MG63 (cell line): Measurements from ENCODE around the gene BRMS1. TPM values are rescaled to one million over a fixed set of nuclear protein-coding genes. Genes with fewer than 3 reads are reported as not detected.
A peak's percentile ranks its signal among the peaks of the same experiment; 100 is the strongest.
"Not testable (repeated sequence)": the region's sequence is repeated elsewhere in the genome, so short reads cannot be mapped to it uniquely, and the experiment has no call there.

Experiments
- DNase-seq: peaks from one replicate; pipeline ENCODE4 v3.0.0-alpha.2; 2020
- H3K27me3 ChIP-seq: fragments of 250-450 bp; sonication (Bioruptor Pico); 2 replicates; pipeline ENCODE4 v1.5.1; 2020; ENCODE audit warnings: mild to moderate bottlenecking, moderate library complexity
- H3K36me3 ChIP-seq: fragments of 250-450 bp; sonication (Bioruptor Pico); 2 replicates; pipeline ENCODE4 v1.5.1; 2020; ENCODE audit warnings: mild to moderate bottlenecking, moderate library complexity
- H3K4me3 ChIP-seq: fragments of 250-450 bp; sonication (Bioruptor Pico); 2 replicates; pipeline ENCODE4 v1.5.1; 2020; ENCODE audit warnings: mild to moderate bottlenecking, moderate library complexity
- H3K9me3 ChIP-seq: fragments of 250-450 bp; sonication (Bioruptor Pico); 2 replicates; pipeline ENCODE4 v1.5.1; 2020; ENCODE audit warnings: mild to moderate bottlenecking, moderate library complexity
- total RNA-seq: library from RNA; depleted of rRNA; stranded (reverse); fragments of >200 nt; shearing (Covaris generic); gene quantifications from 2 replicates; pipeline ENCODE4 v1.2.3, GENCODE V29; 2014; ENCODE audit warnings: low replicate concordance

The BRMS1 gene
- total RNA-seq, 1 experiment from 2014 or later = 119 TPM

GRCh38 chr11:66365711-66366619, 21.1 kb upstream of the BRMS1 start:
- no peak for DNase-seq
- H3K9me3 ChIP-seq = no peaks in the 10 kb centered on the region

GRCh38 chr11:66365166-66365565, 20.3 kb upstream of the BRMS1 start:
- Histone ChIP-seq H3K9me3 (no peaks in the 10 kb centered on the region), H3K27me3 (no peaks in the 10 kb centered on the region), H3K36me3 (no peaks in the 10 kb centered on the region), H3K4me3 (no peak overlapping the region)
- no peak for DNase-seq

More at GRCh38 chr11:66365711-66366619, 21.1 kb upstream of the BRMS1 start:
- peaks cover 1% of the 10 kb centered on the region for H3K27me3 ChIP-seq
- no peak overlapping the region for H3K4me3 ChIP-seq
- no peaks in the 10 kb centered on the region for H3K36me3 ChIP-seq

GRCh38 chr11:66363805-66364535, 19.1 kb upstream of the BRMS1 start:
- Histone ChIP-seq H3K4me3 (no peak overlapping the region), H3K27me3 (no peaks in the 10 kb centered on the region), H3K36me3 (no peaks in the 10 kb centered on the region), H3K9me3 (no peaks in the 10 kb centered on the region)
- DNase-seq = no peak

GRCh38 chr11:66363187-66363601, 18.3 kb upstream of the BRMS1 start:
- H3K36me3 ChIP-seq = no peaks in the 10 kb centered on the region
- no peaks in the 10 kb centered on the region for H3K9me3 ChIP-seq
- no peak for DNase-seq
- no peak overlapping the region for H3K4me3 ChIP-seq
- H3K27me3 ChIP-seq = no peaks in the 10 kb centered on the region

GRCh38 chr11:66362481-66363147, 17.7 kb upstream of the BRMS1 start:
- H3K27me3 ChIP-seq = no peaks in the 10 kb centered on the region
- no peak for DNase-seq
- no peak overlapping the region for H3K4me3 ChIP-seq
- no peaks in the 10 kb centered on the region for H3K36me3 ChIP-seq
- no peaks in the 10 kb centered on the region for H3K9me3 ChIP-seq

GRCh38 chr11:66361502-66361941, 16.6 kb upstream of the BRMS1 start:
- no peak for DNase-seq
- H3K4me3 ChIP-seq = no peak overlapping the region

GRCh38 chr11:66360406-66361073, 15.6 kb upstream of the BRMS1 start:
- Histone ChIP-seq H3K4me3 (no peak overlapping the region), H3K9me3 (no peaks in the 10 kb centered on the region), H3K27me3 (no peaks in the 10 kb centered on the region), H3K36me3 (no peaks in the 10 kb centered on the region)
- no peak for DNase-seq

More at GRCh38 chr11:66361502-66361941, 16.6 kb upstream of the BRMS1 start:
- no peaks in the 10 kb centered on the region for H3K9me3 ChIP-seq
- H3K27me3 ChIP-seq = no peaks in the 10 kb centered on the region
- no peaks in the 10 kb centered on the region for H3K36me3 ChIP-seq

- Histone ChIP-seq H3K9me3 (no peaks in the 10 kb centered on the region), H3K27me3 (no peaks in the 10 kb centered on the region), H3K4me3 (no peak overlapping the region), H3K36me3 (no peaks in the 10 kb centered on the region)
- no peak for DNase-seq
Observed at GRCh38 chr11:66359662-66360087, 14.8 kb upstream of the BRMS1 start.

GRCh38 chr11:66350560-66351235, 5.8 kb upstream of the BRMS1 start:
- not testable (repeated sequence) for DNase-seq, H3K36me3 ChIP-seq, H3K4me3 ChIP-seq, H3K9me3 ChIP-seq, H3K27me3 ChIP-seq

- DNase-seq = no peak
- no peak overlapping the region for H3K4me3 ChIP-seq
- H3K27me3 ChIP-seq = no peaks in the 10 kb centered on the region
- H3K36me3 ChIP-seq = peaks cover 3% of the 10 kb centered on the region; the same call in 1 of the 2 replicates
- H3K9me3 ChIP-seq = no peaks in the 10 kb centered on the region
Observed at GRCh38 chr11:66349084-66349386, 4.1 kb upstream of the BRMS1 start.

- no peaks in the 10 kb centered on the region for H3K27me3 ChIP-seq
- H3K4me3 ChIP-seq = peak within 1 kb of the TSS; percentile 72
- no peaks in the 10 kb centered on the region for H3K9me3 ChIP-seq
- peak; percentile 82 for DNase-seq
- H3K36me3 ChIP-seq = peaks cover 10% of the 10 kb centered on the region; the same call in 1 of the 2 replicates
Observed at GRCh38 chr11:66347425-66348276, 2.7 kb upstream of the BRMS1 start, which contains the start of gene B4GAT1. Gene B4GAT1 (minus strand): TSS chr11:66347629. CDS start chr11:66347545, 84 bp downstream.

GRCh38 chr11:66346476-66347424, 1.8 kb upstream of the BRMS1 start:
- Histone ChIP-seq H3K36me3 (peaks cover 15% of the 10 kb centered on the region), H3K27me3 (no peaks in the 10 kb centered on the region), H3K9me3 (no peaks in the 10 kb centered on the region), H3K4me3 (peak overlapping the region; percentile 72)
- no peak for DNase-seq

- peaks cover 28% of the 10 kb centered on the region for H3K36me3 ChIP-seq
- H3K27me3 ChIP-seq = no peaks in the 10 kb centered on the region
- no peak for DNase-seq
- H3K4me3 ChIP-seq = peak overlapping the region; percentile 96
- H3K9me3 ChIP-seq = no peaks in the 10 kb centered on the region
Observed at GRCh38 chr11:66345316-66345649, 379 bp upstream of the BRMS1 start.

- no peaks in the 10 kb centered on the region for H3K9me3 ChIP-seq
- no peak overlapping the region for H3K4me3 ChIP-seq
- no peaks in the 10 kb centered on the region for H3K27me3 ChIP-seq
- no peak for DNase-seq
- H3K36me3 ChIP-seq = peaks cover 47% of the 10 kb centered on the region
Observed at GRCh38 chr11:66343176-66343575, 1.7 kb downstream of the BRMS1 start.
